ENCODE results near the gene ASZ1.

ASZ1 gene

GRCh38 chr7:117347962-117348672 lies 79.2 kb downstream of the ASZ1 start:
- no peak for DNase-seq (ENCODE audit: low read depth in 3 of 3, low spot score in 1 of 3)

GRCh38 chr7:117347480-117347879 lies 79.8 kb downstream of the ASZ1 start:
- no peak for DNase-seq (ENCODE audit: low read depth in 3 of 3, low spot score in 1 of 3)

GRCh38 chr7:117346161-117346560 lies 81.1 kb downstream of the ASZ1 start:
- no peak for DNase-seq (ENCODE audit: low read depth in 3 of 3, low spot score in 1 of 3)

- DNase-seq (ENCODE audit: low read depth in 3 of 3, low spot score in 1 of 3), result no peak
Measured at GRCh38 chr7:117338020-117338419, 89.3 kb downstream of the ASZ1 start.

- no peak for DNase-seq (ENCODE audit: low read depth in 3 of 3, low spot score in 1 of 3)
Measured at GRCh38 chr7:117333168-117333567, 94.1 kb downstream of the ASZ1 start.

GRCh38 chr7:117332031-117332430 lies 95.3 kb downstream of the ASZ1 start:
- no peak for DNase-seq (ENCODE audit: low read depth in 3 of 3, low spot score in 1 of 3)

- DNase-seq (ENCODE audit: low read depth in 3 of 3, low spot score in 1 of 3), result no peak
Measured at GRCh38 chr7:117325836-117326235, 101.5 kb downstream of the ASZ1 start.

- no peak for DNase-seq (ENCODE audit: low read depth in 3 of 3, low spot score in 1 of 3)
Measured at GRCh38 chr7:117324960-117325359, 102.3 kb downstream of the ASZ1 start.

- no peak for DNase-seq (ENCODE audit: low read depth in 3 of 3, low spot score in 1 of 3)
Measured at GRCh38 chr7:117323851-117324711, 103.2 kb downstream of the ASZ1 start.

GRCh38 chr7:117323305-117323850 lies 103.9 kb downstream of the ASZ1 start:
- no peak for DNase-seq (ENCODE audit: low read depth in 3 of 3, low spot score in 1 of 3)

- no peak for DNase-seq (ENCODE audit: low read depth in 3 of 3, low spot score in 1 of 3)
Measured at GRCh38 chr7:117322741-117323304, 104.5 kb downstream of the ASZ1 start, which contains the start of gene WNT2. Gene WNT2 (minus strand): TSS chr7:117323058. CDS start chr7:117322989, 69 bp downstream.

GRCh38 chr7:117320523-117320922 lies 106.8 kb downstream of the ASZ1 start:
- DNase-seq (ENCODE audit: low read depth in 3 of 3, low spot score in 1 of 3), result no peak

GRCh38 chr7:117319181-117319580 lies 108.1 kb downstream of the ASZ1 start:
- DNase-seq (ENCODE audit: low read depth in 3 of 3, low spot score in 1 of 3), result no peak

- DNase-seq (ENCODE audit: low read depth in 3 of 3, low spot score in 1 of 3), result no peak
Measured at GRCh38 chr7:117313582-117313981, 113.7 kb downstream of the ASZ1 start.
